CD4-positive, alpha-beta T cell treated with Interleukin-17A for 1 hour (primary cell): ENCODE data around the gene CCBE1.
"Not testable (repeated sequence)": the region's sequence is repeated elsewhere in the genome, so short reads cannot be mapped to it uniquely, and the experiment has no call there.

ENCODE experiments used
- DNase-seq: peaks from one replicate; pipeline ENCODE4 v3.0.0-alpha.2; 2020

Gene CCBE1

GRCh38 chr18:59714096-59714495 lies 16.9 kb upstream of the CCBE1 start:
- not testable (repeated sequence) for DNase-seq

GRCh38 chr18:59712311-59712710 lies 15.1 kb upstream of the CCBE1 start:
- DNase-seq: no peak

- no peak for DNase-seq
Observed at GRCh38 chr18:59708988-59709387, 11.8 kb upstream of the CCBE1 start.

GRCh38 chr18:59707306-59707705 lies 10.1 kb upstream of the CCBE1 start:
- DNase-seq: no peak

- no peak for DNase-seq
Observed at GRCh38 chr18:59706499-59706898, 9.3 kb upstream of the CCBE1 start.

GRCh38 chr18:59705145-59705544 lies 7.9 kb upstream of the CCBE1 start:
- no peak for DNase-seq

GRCh38 chr18:59704146-59704545 lies 6.9 kb upstream of the CCBE1 start:
- DNase-seq: no peak

- no peak for DNase-seq
Observed at GRCh38 chr18:59701272-59701671, 4.0 kb upstream of the CCBE1 start.

GRCh38 chr18:59700535-59700967 lies 3.3 kb upstream of the CCBE1 start:
- DNase-seq: no peak

GRCh38 chr18:59699750-59700534 lies 2.7 kb upstream of the CCBE1 start:
- DNase-seq: no peak

GRCh38 chr18:59699061-59699460 lies 1.8 kb upstream of the CCBE1 start:
- DNase-seq: no peak

GRCh38 chr18:59696311-59697235 lies 650 bp downstream of the CCBE1 start:
- no peak for DNase-seq

GRCh38 chr18:59695551-59695950 lies 1.7 kb downstream of the CCBE1 start:
- DNase-seq: no peak

- DNase-seq: no peak
Observed at GRCh38 chr18:59694824-59695223, 2.4 kb downstream of the CCBE1 start.

GRCh38 chr18:59691996-59692395 lies 5.2 kb downstream of the CCBE1 start:
- DNase-seq: no peak

GRCh38 chr18:59690996-59691395 lies 6.2 kb downstream of the CCBE1 start:
- no peak for DNase-seq

GRCh38 chr18:59690186-59690982 lies 6.8 kb downstream of the CCBE1 start:
- DNase-seq: no peak

GRCh38 chr18:59689756-59690155 lies 7.5 kb downstream of the CCBE1 start:
- DNase-seq: no peak

GRCh38 chr18:59686260-59686659 lies 11.0 kb downstream of the CCBE1 start:
- no peak for DNase-seq

- DNase-seq: no peak
Observed at GRCh38 chr18:59685501-59685900, 11.7 kb downstream of the CCBE1 start.

- no peak for DNase-seq
Observed at GRCh38 chr18:59684777-59685176, 12.4 kb downstream of the CCBE1 start.

GRCh38 chr18:59681521-59682004 lies 15.7 kb downstream of the CCBE1 start:
- no peak for DNase-seq

GRCh38 chr18:59681051-59681450 lies 16.2 kb downstream of the CCBE1 start:
- DNase-seq: no peak
